Activated T-helper 2 cell treated with anti-CD3 and anti-CD28 coated beads, Interferon-gamma antibody, Interleukin-2, Interleukin-4, amounts not matched to agents 10 μg/mL and 5 μg/mL and 100 μg/mL, durations not matched to agents 14 hours and 24 hours and 36 hours (primary cell): ENCODE data around the gene USP6. TPM values are rescaled to one million over a fixed set of nuclear protein-coding genes. Genes with fewer than 3 reads are reported as not detected.
"Not testable (repeated sequence)": the region's sequence is repeated elsewhere in the genome, so short reads cannot be mapped to it uniquely, and the experiment has no call there.

ENCODE experiments used
- DNase-seq: peaks from one replicate; pipeline ENCODE4 v3.0.0; 2021; ENCODE audit warnings: low spot score
- H3K27ac Mint-ChIP-seq: one replicate; pipeline ENCODE4 v1.8.0; 2021; ENCODE audit warnings: mixed read lengths
- H3K27me3 Mint-ChIP-seq: one replicate; pipeline ENCODE4 v1.8.0; 2021; ENCODE audit warnings: low read depth, mixed read lengths
- H3K36me3 Mint-ChIP-seq: one replicate; pipeline ENCODE4 v1.8.0; 2021; ENCODE audit warnings: low read depth, mixed read lengths
- H3K4me1 Mint-ChIP-seq: one replicate; pipeline ENCODE4 v1.8.0; 2021; ENCODE audit warnings: low read depth, mixed read lengths
- H3K4me3 Mint-ChIP-seq: one replicate; pipeline ENCODE4 v1.8.0; 2021; ENCODE audit warnings: low read depth, mild to moderate bottlenecking, moderate library complexity, mixed read lengths
- H3K9me3 Mint-ChIP-seq: one replicate; pipeline ENCODE4 v1.8.0; 2021; ENCODE audit warnings: mixed read lengths
- intact Hi-C: fragments of 100-400 bp; cut with micrococcal nuclease; formaldehyde crosslinking; loops from one replicate; pipeline ENCODE4 v1.15.1; 2023
- total RNA-seq: library from RNA; stranded (reverse); gene quantifications from 2 replicates; pipeline ENCODE4 v1.2.3, GENCODE V29; 2022

The USP6 gene
- total RNA-seq, 1 donor from 2014 or later: 0.07 TPM

- Mint-ChIP-seq H3K9me3 (no peaks in the 10 kb centered on the region), H3K4me3 (no peak overlapping the region), H3K4me1 (no peaks in the 10 kb centered on the region), H3K36me3 (no peaks in the 10 kb centered on the region), H3K27me3 (no peaks in the 10 kb centered on the region), H3K27ac (no peak overlapping the region)
- DNase-seq: no peak
- intact Hi-C loops: no loop called here
These were observed 17.5 kb downstream of the USP6 start for GRCh38 chr17:5133311-5133710.

- H3K27me3 Mint-ChIP-seq, intact Hi-C loops: not testable (repeated sequence)
These were observed 18.1 kb downstream of the USP6 start for GRCh38 chr17:5133961-5134360.

DNA sequence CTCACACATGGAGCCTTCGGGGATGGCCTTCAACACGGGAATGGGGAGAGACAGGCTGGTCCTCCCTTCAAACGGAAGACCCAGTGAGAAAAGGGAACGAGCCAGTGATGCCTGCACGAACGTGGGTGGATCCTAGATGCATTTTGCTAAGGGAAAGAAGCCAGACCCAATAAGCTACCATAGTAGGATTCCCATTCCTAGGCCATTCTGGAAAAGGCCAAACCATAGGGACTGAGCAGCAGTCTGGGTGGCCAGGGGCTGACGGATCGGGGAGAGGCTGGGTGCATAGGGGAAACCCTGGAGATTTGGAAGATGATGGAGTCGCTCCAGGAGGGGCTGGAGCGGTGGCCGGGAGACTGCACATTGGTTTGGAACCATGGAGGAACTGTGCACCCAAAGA lies 18.7 kb downstream of the USP6 start:
- not testable (repeated sequence) for H3K36me3 Mint-ChIP-seq

More at GRCh38 chr17:5133961-5134360, 18.1 kb downstream of the USP6 start:
- H3K4me1 Mint-ChIP-seq, DNase-seq, H3K36me3 Mint-ChIP-seq, H3K9me3 Mint-ChIP-seq, H3K27ac Mint-ChIP-seq, H3K4me3 Mint-ChIP-seq: not testable (repeated sequence)

GRCh38 chr17:5135131-5135712 lies 19.4 kb downstream of the USP6 start:
- intact Hi-C loops, H3K27me3 Mint-ChIP-seq, H3K9me3 Mint-ChIP-seq, H3K36me3 Mint-ChIP-seq, DNase-seq, H3K4me1 Mint-ChIP-seq, H3K4me3 Mint-ChIP-seq, H3K27ac Mint-ChIP-seq: not testable (repeated sequence)

More for the DNA sequence above, 18.7 kb downstream of the USP6 start:
- H3K4me1 Mint-ChIP-seq, H3K9me3 Mint-ChIP-seq, H3K27ac Mint-ChIP-seq, DNase-seq, H3K4me3 Mint-ChIP-seq, intact Hi-C loops, H3K27me3 Mint-ChIP-seq: not testable (repeated sequence)

- Mint-ChIP-seq H3K9me3 (no peaks in the 10 kb centered on the region), H3K27me3 (no peaks in the 10 kb centered on the region), H3K36me3 (no peaks in the 10 kb centered on the region), H3K27ac (no peak overlapping the region), H3K4me3 (no peak overlapping the region), H3K4me1 (no peaks in the 10 kb centered on the region)
- DNase-seq: no peak
- intact Hi-C loops: no loop called here
These were observed 20.1 kb downstream of the USP6 start for GRCh38 chr17:5135726-5136579.

DNA sequence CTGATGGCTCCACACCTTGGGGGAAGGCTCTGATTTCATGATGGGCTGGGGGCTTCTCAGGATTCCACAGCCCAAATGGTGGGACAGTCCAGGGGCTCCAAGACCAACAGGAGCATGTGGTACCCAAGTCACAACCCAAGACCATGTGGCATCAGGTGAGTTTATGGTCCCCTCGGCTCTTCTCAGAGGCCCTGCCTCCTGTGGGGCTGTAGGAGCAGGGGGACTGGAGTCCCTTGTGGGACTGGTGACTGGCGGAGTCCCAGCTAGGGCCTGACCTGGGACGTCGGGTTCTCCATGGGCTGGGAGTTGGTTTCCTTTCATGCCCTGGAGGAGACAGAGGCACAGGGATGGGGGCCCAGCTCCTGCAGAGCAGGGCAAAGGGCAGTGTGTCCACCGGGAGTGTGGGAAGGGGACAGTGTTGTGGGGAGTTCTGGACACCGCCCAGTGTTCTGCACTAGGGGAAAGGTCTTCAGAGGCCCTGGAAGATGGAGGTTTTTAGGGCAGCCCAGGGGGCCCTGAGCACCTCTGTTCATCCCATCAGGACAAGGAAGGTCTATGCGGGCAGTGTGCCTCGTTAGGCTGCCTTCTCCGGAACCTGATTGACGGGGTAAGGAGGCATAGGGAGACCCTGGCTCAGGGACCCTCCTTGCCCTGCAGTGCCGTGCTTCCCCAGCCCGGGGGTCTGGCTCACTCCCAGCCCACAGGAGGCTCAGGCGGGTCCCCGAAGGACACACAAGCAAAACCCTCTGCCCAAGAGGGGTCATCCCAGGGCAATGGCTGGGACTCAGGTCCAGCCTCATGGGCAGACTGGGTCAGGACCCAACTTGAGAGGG lies 21.0 kb downstream of the USP6 start:
- H3K4me1 Mint-ChIP-seq, H3K4me3 Mint-ChIP-seq, DNase-seq, H3K27ac Mint-ChIP-seq, H3K27me3 Mint-ChIP-seq, H3K9me3 Mint-ChIP-seq, intact Hi-C loops, H3K36me3 Mint-ChIP-seq: not testable (repeated sequence)

- H3K27ac Mint-ChIP-seq, DNase-seq, intact Hi-C loops, H3K9me3 Mint-ChIP-seq, H3K36me3 Mint-ChIP-seq, H3K4me1 Mint-ChIP-seq, H3K4me3 Mint-ChIP-seq, H3K27me3 Mint-ChIP-seq: not testable (repeated sequence)
These were observed 21.8 kb downstream of the USP6 start for GRCh38 chr17:5137511-5138197.

DNA sequence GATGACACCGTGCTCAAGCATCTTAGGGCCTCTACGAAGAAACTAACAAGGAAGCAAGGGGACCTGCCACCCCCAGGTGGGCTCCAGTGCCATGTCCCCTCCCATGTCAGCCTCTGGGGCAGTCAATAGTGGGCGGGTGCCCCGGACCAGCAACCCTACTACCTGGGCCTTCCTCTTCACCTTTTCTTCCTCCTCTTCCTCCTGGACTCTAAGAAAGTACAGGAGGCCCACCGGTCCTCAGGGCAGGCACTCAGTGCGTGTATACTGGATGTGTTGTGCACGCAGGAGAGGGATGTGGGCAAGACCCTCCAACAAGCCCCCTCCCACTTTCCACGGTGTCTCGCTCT lies 22.3 kb downstream of the USP6 start:
- H3K4me1 Mint-ChIP-seq, H3K4me3 Mint-ChIP-seq, H3K9me3 Mint-ChIP-seq, H3K36me3 Mint-ChIP-seq, DNase-seq, intact Hi-C loops, H3K27me3 Mint-ChIP-seq, H3K27ac Mint-ChIP-seq: not testable (repeated sequence)

DNA sequence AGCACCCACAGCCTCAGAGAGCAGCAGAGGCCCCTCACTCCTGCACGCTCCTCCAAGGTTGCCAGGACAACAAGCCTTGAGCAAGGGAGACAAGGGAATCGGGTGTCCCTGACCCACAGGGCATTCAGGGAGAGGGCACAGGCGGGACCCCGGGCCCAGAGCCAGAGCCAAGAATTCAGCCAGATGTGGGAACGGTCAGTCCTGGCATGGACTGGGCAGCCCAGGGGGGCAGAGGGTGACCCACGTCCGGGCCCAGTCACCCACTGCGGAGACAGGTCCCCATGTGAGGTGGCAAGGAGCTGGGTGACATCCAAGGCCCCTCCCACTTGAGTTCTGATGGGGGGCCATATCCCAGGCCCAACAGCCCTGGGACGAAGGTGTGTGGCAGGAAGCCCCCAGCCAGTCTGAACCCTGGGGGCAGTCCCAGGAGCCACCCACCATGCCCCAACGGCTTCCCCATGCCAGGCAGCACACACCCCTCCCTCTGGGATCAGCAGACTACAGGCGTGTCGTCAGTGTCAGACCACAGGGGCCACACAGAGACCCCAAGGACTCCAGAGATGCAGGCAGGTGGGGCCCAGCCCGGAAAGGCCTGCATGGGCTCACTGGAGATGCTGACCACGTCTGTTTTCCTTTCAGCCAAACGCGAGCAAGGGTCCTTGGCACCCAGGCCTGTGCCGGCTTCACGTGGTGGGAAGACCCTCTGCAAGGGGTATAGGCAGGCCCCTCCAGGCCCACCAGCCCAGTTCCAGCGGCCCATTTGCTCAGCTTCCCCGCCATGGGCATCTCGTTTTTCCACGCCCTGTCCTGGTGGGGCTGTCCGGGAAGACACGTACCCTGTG lies 23.0 kb downstream of the USP6 start:
- H3K27me3 Mint-ChIP-seq: no peaks in the 10 kb centered on the region
- no peaks in the 10 kb centered on the region for H3K4me1 Mint-ChIP-seq
- no peak overlapping the region for H3K4me3 Mint-ChIP-seq
- no peaks in the 10 kb centered on the region for H3K9me3 Mint-ChIP-seq
- H3K36me3 Mint-ChIP-seq: no peaks in the 10 kb centered on the region
- H3K27ac Mint-ChIP-seq: no peak overlapping the region
- DNase-seq: no peak
- intact Hi-C loops: no loop called here

- Mint-ChIP-seq H3K36me3 (no peaks in the 10 kb centered on the region), H3K9me3 (no peaks in the 10 kb centered on the region), H3K27ac (no peak overlapping the region), H3K4me1 (no peaks in the 10 kb centered on the region), H3K4me3 (no peak overlapping the region), H3K27me3 (no peaks in the 10 kb centered on the region)
- DNase-seq: no peak
- intact Hi-C loops: no loop called here
These were observed 23.6 kb downstream of the USP6 start for GRCh38 chr17:5139458-5139732.

GRCh38 chr17:5142877-5143276 lies 27.0 kb downstream of the USP6 start:
- H3K4me1 Mint-ChIP-seq, DNase-seq, H3K27ac Mint-ChIP-seq, H3K36me3 Mint-ChIP-seq, H3K9me3 Mint-ChIP-seq, intact Hi-C loops, H3K4me3 Mint-ChIP-seq: not testable (repeated sequence)
- H3K27me3 Mint-ChIP-seq: peaks cover 11% of the 10 kb centered on the region

GRCh38 chr17:5146122-5146521 lies 30.3 kb downstream of the USP6 start:
- H3K4me3 Mint-ChIP-seq, DNase-seq, H3K27ac Mint-ChIP-seq, H3K36me3 Mint-ChIP-seq, H3K4me1 Mint-ChIP-seq, H3K9me3 Mint-ChIP-seq, intact Hi-C loops: not testable (repeated sequence)
- H3K27me3 Mint-ChIP-seq: peaks cover 11% of the 10 kb centered on the region
